Fibroblast of upper back skin (primary cell): Measurements from ENCODE around the gene CD300LF.

ENCODE experiments used
- DNase-seq: peaks from one replicate; pipeline ENCODE4 v3.0.0-alpha.2; 2013

CD300LF gene

GRCh38 chr17:74729368-74729767 is 16.6 kb upstream of the CD300LF start:
- no peak for DNase-seq

DNA sequence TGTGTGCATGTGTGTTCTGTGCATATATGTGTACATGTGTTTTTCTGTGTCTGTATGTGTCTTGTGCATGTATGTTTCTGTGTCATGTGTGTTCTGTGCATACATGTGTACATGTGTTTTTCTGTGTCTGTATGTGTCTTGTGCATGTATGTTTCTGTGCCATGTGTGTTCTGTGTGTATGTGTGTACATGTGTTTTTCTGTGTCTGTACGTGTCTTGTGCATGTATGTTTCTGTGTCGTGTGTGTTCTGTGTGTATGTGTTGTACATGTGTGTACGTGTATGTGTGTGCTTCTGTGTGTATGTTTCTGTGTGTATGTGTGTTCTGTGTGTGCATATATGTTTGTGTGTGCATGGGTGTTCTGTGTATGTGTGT is 16.0 kb upstream of the CD300LF start:
- no peak for DNase-seq

GRCh38 chr17:74728033-74728701 is 15.4 kb upstream of the CD300LF start:
- no peak for DNase-seq

DNA sequence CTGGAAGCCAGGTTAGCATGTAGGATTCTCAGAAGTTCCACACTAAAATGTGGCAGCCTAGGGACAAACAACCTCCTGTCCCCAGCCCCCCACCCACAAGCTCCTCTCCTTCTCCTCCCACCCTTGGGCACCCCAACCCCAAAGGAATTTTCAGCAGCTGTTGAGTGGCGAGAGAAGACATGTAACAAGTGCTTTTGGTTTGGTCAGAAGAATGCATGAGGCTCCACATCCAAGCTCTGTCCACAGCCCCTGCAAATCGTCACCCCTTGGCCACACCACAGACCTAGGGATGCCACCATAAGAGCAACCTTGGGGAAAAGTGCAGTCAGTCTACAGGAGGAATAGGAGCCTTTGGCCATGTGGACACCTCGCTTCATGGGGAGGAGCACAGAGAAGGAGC is 12.4 kb upstream of the CD300LF start:
- DNase-seq, result no peak

DNA sequence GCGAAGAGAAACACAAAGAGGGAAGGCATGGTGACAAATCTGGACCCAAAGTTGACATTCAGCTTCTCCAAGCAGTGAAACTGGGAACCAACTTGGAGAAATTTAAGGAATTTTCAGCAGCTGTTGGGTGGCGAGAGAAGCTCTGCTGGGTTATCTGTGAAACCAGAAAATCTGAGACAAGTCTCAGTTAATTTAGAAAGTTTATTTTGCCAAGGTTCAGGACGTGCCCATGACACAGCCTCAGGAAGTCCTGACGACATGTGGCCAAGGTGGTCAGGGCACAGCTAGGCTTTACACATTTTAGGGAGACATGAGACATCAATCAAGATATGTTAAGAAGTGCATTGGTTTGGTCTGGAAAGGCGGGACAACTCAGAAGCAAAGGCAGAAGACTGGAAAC is 11.2 kb upstream of the CD300LF start:
- DNase-seq, result no peak

- DNase-seq, result no peak
Observed at GRCh38 chr17:74722782-74723181, 10.1 kb upstream of the CD300LF start.

- no peak for DNase-seq
Observed at GRCh38 chr17:74720506-74720905, 7.8 kb upstream of the CD300LF start.

GRCh38 chr17:74715144-74715543 is 2.4 kb upstream of the CD300LF start:
- no peak for DNase-seq

GRCh38 chr17:74713171-74713755 is 540 bp upstream of the CD300LF start:
- no peak for DNase-seq

- no peak for DNase-seq
Observed at GRCh38 chr17:74712301-74712700, 422 bp downstream of the CD300LF start.

DNA sequence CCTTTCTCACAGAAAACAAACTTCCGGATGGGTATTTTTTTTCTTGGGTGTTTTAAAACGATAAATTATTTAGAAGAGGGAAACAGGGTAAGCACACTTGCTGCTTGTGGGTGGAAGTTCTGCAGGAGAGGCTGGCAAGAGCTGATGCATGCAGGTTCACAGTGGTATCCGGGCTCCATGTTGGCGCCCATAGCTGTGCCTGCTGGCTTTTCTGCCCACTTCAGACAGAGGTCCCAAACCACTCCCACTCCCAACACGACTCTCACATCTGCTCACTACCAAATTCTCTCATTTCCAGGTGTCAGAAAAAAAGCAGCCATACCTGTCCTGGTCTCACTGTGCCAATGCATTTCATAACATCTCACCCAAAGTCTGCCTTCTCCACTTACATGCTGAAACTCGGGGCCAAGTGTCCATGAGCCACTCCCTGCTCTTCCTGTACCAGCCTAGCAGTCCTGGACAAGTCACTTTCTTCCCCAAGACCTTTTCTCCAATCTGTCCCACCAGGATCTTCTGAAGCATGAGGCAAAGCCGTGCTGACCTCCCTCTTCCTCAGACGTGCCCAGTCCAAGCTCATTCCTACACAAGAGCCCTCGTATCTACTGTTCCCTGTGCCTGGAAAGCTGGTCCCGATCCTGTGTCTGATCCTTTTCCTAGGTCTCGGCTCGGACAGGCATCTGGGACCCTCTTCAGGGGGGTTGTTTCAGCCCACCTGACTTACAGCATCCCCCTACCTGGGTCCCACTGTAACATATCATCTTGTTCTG is 1.5 kb downstream of the CD300LF start:
- no peak for DNase-seq

DNA sequence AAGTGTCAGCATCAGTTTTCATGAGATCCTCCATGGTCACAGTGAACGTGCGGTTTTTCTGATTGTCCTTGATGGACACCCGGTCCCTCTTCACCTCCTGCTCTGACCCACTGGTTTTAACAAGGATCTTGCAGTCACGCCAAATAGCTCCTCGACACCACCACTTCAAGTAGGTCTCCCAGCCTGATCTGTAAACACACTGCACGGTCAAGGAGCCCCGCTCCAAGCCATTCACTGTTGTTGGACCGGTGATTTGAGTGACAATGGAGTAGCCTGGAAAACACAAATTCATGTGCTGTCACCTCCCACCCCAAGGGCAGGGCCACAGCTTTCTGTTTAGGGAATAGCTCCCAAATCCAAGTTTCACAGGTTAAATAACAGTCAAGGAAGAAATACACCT is 8.2 kb downstream of the CD300LF start:
- DNase-seq, result no peak

DNA sequence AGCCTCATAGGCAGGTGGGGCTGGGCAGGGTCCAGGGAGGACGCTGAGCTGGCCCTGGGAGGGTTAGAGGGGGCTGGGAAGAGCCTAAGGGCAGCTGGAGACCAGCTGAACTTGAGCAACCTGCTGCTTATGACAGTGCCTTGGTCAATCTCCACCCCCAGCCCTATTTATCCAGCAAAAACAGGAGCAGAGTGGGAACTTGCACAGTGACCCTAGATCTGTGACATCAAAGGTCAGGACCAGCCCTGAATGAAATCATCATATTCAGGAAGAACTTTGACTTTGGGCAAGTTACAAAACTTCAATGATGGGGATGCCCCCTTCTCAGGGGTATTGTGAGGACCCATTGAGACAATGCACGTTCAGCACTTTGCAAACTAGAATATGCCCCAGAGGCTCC is 9.4 kb downstream of the CD300LF start:
- DNase-seq, result no peak

- no peak for DNase-seq
Observed at GRCh38 chr17:74702116-74702871, 10.4 kb downstream of the CD300LF start.

DNA sequence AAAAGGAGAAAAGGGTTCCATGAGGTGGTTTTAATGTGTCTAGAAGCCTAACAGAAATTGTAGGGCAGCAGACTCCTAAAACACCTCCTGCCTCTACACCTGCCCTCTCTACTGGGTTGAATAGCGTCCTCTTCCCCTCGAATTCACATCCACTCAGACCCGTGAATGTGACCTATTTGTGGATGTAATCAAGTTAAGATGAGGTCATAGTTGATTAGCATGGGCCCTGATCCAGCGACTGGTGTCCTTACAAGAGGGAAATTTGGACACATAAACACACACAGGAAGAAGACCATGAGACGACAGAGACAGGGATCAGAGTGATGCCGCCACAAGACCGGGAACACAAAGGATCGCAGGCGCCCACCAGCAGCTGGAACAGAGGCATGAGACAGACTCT is 13.5 kb downstream of the CD300LF start:
- DNase-seq, result no peak

DNA sequence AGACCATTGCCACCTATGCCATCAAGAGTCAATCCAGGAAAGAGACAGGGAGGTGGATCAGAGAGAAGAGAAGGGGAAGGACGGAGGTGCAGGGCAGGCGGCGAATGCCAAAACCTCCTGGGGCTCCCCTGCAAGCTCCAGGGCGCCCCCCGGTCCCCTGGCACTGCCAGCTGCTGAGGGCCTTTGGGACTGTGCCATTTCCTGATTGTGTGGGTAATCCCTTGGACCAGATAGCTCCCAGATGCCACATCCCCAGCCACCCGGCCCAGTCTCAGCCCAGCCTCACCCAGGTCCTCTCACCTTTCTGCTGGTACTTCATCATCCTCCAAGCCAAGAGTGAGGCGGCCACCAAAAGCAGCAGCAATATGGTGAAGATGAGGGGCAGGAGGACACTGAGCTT is 14.7 kb downstream of the CD300LF start:
- DNase-seq, result no peak

DNA sequence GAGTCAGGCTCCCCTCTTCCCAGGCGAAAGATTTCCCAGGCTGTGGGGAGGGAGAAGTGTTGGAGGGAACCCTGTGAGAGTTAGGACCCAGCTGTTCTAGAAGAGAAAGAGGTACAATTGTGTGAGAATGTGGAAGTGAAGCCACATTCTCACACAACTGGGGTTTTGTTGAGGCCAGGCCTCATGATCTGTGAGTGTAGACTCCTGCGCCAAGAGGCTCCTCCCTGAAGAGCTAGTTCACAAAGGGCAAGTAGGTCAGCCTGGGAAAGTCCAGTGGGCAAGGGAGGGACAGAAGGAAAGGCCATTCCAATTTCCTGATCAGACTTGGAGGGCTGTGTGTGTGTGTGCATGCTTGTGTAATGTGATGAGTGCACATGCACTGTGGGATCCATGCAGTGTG is 15.2 kb downstream of the CD300LF start:
- DNase-seq, result no peak

DNA sequence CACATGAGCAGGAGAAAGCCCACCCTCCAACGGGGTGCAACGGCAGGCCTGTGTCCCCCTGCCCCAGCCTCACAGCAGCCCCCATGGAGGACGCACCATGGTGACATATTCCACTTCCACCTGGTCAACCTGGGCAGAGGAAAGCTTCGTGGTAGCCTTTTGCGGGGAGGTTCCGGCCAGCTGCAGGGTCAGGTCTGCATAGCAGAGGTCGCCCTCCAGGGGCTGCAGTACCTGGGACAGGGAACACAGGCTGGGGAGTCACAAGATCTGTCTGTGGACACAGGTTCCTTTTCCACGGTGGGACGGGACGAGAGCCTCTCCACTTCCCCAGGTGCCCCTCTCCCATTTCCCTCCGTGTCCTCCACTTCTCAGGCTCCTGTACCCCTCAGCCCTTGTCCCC is 17.1 kb downstream of the CD300LF start:
- DNase-seq, result no peak

DNA sequence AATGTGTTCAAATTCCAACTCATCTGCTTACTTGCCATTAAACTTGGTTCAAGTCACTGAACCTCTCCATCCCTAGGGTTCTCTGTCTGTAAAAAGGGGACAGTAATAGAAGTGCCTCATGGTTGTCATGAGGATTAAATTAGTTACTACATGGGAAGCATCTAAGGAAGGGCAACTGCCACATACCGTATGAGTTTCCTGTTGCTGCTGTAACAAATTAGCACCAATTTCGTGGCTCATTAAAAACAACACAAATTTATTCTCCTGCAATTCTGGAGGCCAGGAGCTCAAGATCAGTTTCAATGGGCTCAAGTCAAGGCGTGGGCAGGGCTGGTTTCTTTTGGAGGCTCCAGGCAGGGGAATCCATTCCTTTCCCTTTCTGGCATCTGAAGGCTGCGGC is 18.6 kb downstream of the CD300LF start:
- no peak for DNase-seq

- no peak for DNase-seq
Observed at GRCh38 chr17:74691151-74691550, 21.6 kb downstream of the CD300LF start.

DNA sequence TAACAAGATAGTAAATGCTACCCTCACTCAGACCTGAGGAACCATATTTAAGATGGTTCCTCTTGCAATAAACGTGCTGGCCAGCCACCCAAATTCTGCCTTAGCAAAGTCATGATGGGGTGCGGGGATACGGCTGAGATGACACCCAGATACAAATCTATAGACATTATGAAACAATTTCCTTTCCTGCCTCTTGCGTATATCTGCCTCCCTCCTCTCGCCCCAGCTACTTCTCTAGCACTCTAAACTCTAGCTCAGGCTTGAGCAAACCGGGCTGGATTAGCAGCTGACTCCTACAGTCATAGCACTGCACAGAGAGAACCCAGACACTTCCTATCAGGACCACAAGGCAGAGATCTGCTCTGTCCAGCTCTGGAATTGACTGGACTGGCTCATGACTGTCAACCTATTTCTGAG is 22.3 kb downstream of the CD300LF start:
- DNase-seq, result no peak

DNA sequence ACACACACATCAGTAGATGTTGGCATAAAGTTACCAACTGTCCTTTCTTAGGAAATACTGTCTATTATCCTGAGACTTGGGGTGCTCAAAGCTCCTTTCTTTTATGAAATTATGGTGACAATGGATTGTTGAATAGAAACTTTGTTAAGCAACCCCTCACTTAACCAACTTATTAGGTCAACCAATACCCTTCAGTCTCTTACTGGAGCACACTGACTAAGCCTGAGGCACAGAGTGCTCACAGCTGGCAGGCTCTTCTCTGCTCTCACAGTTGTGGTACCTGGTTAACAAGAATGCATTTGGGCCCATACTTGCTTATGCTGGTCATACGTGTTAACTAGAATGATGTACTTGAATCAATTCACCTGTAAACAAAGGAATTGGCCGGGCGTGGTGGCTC is 24.8 kb downstream of the CD300LF start:
- no peak for DNase-seq

GRCh38 chr17:74686761-74687160 is 26.0 kb downstream of the CD300LF start:
- DNase-seq, result no peak
